NCI-H345 treated with DMSO at 0.1 percent for 48 hours (cell line): ENCODE data around the gene UBA52.

Source experiments
- DNase-seq: peaks from one replicate; lab custom pipeline; 2025; ENCODE audit not compliant: unreplicated experiment; lab: John Stamatoyannopoulos, UW

UBA52 gene

GRCh38 chr19:18607226-18608101 lies 35.8 kb downstream of the UBA52 start:
- DNase-seq = no peak

GRCh38 chr19:18608102-18608804 lies 36.6 kb downstream of the UBA52 start:
- no peak for DNase-seq

- DNase-seq = no peak
Observed at GRCh38 chr19:18608805-18609716, 37.4 kb downstream of the UBA52 start.

GRCh38 chr19:18609717-18610051 lies 38.0 kb downstream of the UBA52 start:
- DNase-seq = no peak

GRCh38 chr19:18610245-18610555 lies 38.5 kb downstream of the UBA52 start:
- DNase-seq = no peak

- no peak for DNase-seq
Observed at GRCh38 chr19:18610556-18611326, 39.1 kb downstream of the UBA52 start.

GRCh38 chr19:18611327-18612050 lies 39.8 kb downstream of the UBA52 start:
- no peak for DNase-seq

GRCh38 chr19:18612051-18612771 lies 40.6 kb downstream of the UBA52 start:
- no peak for DNase-seq

GRCh38 chr19:18612772-18613588 lies 41.3 kb downstream of the UBA52 start, which contains the start of gene TMEM59L:
Gene TMEM59L (plus strand): TSS chr19:18612870. CDS start chr19:18612959, 89 bp downstream.
- DNase-seq = no peak

GRCh38 chr19:18613589-18614234 lies 42.1 kb downstream of the UBA52 start:
- DNase-seq = no peak

GRCh38 chr19:18616023-18616422 lies 44.4 kb downstream of the UBA52 start:
- DNase-seq = no peak

- DNase-seq = no peak
Observed at GRCh38 chr19:18617562-18617961, 45.9 kb downstream of the UBA52 start.

GRCh38 chr19:18618236-18618635 lies 46.6 kb downstream of the UBA52 start:
- DNase-seq = no peak

GRCh38 chr19:18620311-18620710 lies 48.7 kb downstream of the UBA52 start:
- no peak for DNase-seq

GRCh38 chr19:18620902-18621301 lies 49.2 kb downstream of the UBA52 start:
- DNase-seq = no peak

GRCh38 chr19:18626906-18627305 lies 55.2 kb downstream of the UBA52 start:
- no peak for DNase-seq
